ENCODE measurements around the gene NKTR.

NKTR gene

DNA sequence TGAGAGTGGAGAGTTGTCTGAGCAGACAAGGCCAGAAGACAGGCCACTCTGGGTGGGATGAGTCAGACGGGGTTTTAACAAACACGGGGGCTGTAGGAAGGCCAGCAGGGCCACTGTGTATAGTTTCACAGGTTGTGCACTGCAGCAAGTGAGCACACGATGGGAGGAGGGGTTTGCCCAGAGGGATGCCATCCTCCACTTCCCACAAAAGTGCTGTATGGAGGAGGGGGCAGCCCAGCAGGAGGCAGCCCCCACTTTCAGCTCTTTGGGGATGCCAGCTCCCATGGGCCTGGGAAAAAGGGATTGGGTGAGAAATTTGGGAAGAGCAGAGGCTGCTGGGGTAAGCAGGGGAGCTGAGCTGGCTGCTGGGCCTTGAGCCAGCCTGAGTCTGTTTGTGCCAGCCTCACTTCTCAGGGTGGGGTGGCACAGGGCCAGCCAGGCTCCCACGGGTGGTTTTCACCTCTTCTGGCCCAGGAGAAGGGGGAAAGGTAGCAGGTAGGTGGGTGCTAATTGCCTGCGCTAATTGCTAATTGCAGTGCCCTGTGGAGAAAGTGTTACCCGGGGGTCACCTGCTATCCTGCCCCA is 59.7 kb downstream of the NKTR start:
- Histone ChIP-seq H3K9ac (ENCODE audit: low read depth in 1 of 2, low read length in 2 of 2) (no peak overlapping the region), H3K36me3 (ENCODE audit: control insufficient read depth in 1 of 2, insufficient read depth in 2 of 2, low read length in 2 of 2) (no peaks in the 10 kb centered on the region), H3K4me3 (ENCODE audit: low read depth in 1 of 2, low read length in 2 of 2) (no peak overlapping the region), H3K27me3 (ENCODE audit: control insufficient read depth in 1 of 2, insufficient read depth in 2 of 2, low read length in 2 of 2) (no peaks in the 10 kb centered on the region), H3K9me3 (ENCODE audit: control insufficient read depth in 1 of 2, low read length in 2 of 2) (no peaks in the 10 kb centered on the region), H3K4me1 (ENCODE audit: control insufficient read depth in 1 of 2, insufficient read depth in 2 of 2, low read length in 2 of 2) (peaks cover 0 to 4% of the 10 kb centered on the region in 2 donors), H3K27ac (ENCODE audit: low read depth, low read length) (no peak overlapping the region)

DNA sequence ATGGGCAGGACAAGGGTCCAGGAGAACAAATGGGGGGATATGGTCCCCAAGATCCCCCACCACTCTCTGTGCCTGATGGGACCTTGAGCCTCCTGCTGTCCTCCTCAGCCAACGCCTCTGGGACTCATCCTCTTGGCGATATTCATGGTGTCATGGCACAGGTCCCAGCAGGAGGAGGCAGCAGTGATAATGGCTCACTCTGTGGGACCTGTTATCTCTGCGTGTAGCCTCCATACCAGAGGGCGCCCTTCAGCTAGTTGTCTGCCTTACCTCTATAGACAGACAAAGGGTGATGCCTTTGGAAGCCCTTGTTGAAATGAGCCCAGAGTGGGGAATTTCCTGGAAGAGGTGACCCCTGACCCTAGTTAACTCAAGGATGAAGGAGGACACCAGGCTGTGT is 60.4 kb downstream of the NKTR start:
- Histone ChIP-seq H3K27ac (ENCODE audit: low read depth, low read length) (no peak overlapping the region), H3K36me3 (ENCODE audit: control insufficient read depth in 1 of 2, insufficient read depth in 2 of 2, low read length in 2 of 2) (no peaks in the 10 kb centered on the region), H3K4me1 (ENCODE audit: control insufficient read depth in 1 of 2, insufficient read depth in 2 of 2, low read length in 2 of 2) (no peaks in the 10 kb centered on the region), H3K9me3 (ENCODE audit: control insufficient read depth in 1 of 2, low read length in 2 of 2) (no peaks in the 10 kb centered on the region), H3K9ac (ENCODE audit: low read depth in 1 of 2, low read length in 2 of 2) (no peak overlapping the region), H3K4me3 (ENCODE audit: low read depth in 1 of 2, low read length in 2 of 2) (no peak overlapping the region), H3K27me3 (ENCODE audit: control insufficient read depth in 1 of 2, insufficient read depth in 2 of 2, low read length in 2 of 2) (no peaks in the 10 kb centered on the region)

DNA sequence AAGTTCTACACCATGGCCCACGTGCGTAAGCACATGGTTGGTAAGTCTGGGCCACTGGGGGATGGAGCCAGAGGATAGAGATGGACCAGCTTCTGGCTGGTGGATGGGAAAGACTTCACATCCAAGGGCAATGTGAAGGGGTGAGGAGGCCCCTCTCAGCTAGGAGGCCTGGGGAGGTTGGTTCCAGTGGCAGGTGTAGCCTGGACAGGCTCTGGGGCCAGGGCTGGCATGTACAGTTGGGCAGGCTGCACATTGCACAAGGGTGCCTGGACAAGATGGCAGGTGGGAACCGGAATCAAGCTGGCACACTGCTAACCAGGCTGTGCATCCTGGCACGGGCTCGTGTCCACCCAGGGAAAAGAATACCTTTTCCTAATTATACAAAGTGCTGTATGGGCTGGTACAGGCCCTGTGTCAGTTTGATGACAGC is 61.1 kb downstream of the NKTR start:
- H3K9ac ChIP-seq (ENCODE audit: low read depth in 1 of 2, low read length in 2 of 2): no peak overlapping the region
- no peaks in the 10 kb centered on the region for H3K4me1 ChIP-seq (ENCODE audit: control insufficient read depth in 1 of 2, insufficient read depth in 2 of 2, low read length in 2 of 2)
- H3K9me3 ChIP-seq (ENCODE audit: control insufficient read depth in 1 of 2, low read length in 2 of 2): no peaks in the 10 kb centered on the region
- no peaks in the 10 kb centered on the region for H3K27me3 ChIP-seq (ENCODE audit: control insufficient read depth in 1 of 2, insufficient read depth in 2 of 2, low read length in 2 of 2)
- H3K36me3 ChIP-seq (ENCODE audit: control insufficient read depth in 1 of 2, insufficient read depth in 2 of 2, low read length in 2 of 2): no peaks in the 10 kb centered on the region
- no peak overlapping the region for H3K27ac ChIP-seq (ENCODE audit: low read depth, low read length)
- no peak overlapping the region for H3K4me3 ChIP-seq (ENCODE audit: low read depth in 1 of 2, low read length in 2 of 2)

DNA sequence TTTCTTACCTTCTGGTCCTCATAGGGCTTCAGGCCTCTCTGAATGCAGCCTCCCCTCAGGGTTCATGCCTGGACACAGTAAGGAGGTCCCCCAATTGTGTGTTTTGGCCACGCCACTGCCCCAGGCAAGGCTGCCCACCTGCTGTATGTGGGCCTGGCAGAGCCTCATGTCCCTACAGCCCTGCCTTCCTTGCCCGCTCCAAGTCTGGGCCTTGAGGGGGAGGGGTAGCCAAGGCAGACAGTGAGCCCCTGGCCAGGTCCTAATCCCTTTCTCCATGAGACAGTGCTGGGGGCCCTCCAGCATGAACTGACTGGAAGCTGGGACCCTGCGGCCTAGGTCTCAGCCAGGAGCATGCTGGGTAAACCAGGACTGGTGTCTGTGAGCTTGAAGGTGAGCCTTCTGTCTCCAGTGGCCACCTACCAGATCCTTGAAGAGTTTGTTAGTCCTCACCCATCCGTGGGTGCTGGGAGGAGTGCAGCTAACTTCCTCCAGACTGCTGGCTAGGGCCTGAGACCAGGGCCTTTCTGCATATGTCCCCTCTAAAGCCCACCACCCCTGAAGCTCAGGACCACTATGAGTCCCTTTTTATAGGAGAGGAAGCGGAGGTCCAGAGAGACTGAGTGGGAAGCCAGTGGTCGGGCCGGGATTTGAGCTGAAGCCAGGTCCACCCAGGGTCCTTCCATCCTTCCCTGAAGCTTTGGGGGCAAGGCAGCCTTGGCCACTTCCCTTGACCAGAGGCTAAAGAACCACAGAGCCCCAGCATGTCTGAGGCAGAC is 61.7 kb downstream of the NKTR start:
- Histone ChIP-seq H3K9me3 (ENCODE audit: control insufficient read depth in 1 of 2, low read length in 2 of 2) (no peaks in the 10 kb centered on the region), H3K27ac (ENCODE audit: low read depth, low read length) (no peak overlapping the region), H3K4me1 (ENCODE audit: control insufficient read depth in 1 of 2, insufficient read depth in 2 of 2, low read length in 2 of 2) (peaks cover 0 to under 1% of the 10 kb centered on the region in 2 donors), H3K4me3 (ENCODE audit: low read depth in 1 of 2, low read length in 2 of 2) (no peak overlapping the region), H3K27me3 (ENCODE audit: control insufficient read depth in 1 of 2, insufficient read depth in 2 of 2, low read length in 2 of 2) (no peaks in the 10 kb centered on the region), H3K9ac (ENCODE audit: low read depth in 1 of 2, low read length in 2 of 2) (no peak overlapping the region), H3K36me3 (ENCODE audit: control insufficient read depth in 1 of 2, insufficient read depth in 2 of 2, low read length in 2 of 2) (no peaks in the 10 kb centered on the region)

DNA sequence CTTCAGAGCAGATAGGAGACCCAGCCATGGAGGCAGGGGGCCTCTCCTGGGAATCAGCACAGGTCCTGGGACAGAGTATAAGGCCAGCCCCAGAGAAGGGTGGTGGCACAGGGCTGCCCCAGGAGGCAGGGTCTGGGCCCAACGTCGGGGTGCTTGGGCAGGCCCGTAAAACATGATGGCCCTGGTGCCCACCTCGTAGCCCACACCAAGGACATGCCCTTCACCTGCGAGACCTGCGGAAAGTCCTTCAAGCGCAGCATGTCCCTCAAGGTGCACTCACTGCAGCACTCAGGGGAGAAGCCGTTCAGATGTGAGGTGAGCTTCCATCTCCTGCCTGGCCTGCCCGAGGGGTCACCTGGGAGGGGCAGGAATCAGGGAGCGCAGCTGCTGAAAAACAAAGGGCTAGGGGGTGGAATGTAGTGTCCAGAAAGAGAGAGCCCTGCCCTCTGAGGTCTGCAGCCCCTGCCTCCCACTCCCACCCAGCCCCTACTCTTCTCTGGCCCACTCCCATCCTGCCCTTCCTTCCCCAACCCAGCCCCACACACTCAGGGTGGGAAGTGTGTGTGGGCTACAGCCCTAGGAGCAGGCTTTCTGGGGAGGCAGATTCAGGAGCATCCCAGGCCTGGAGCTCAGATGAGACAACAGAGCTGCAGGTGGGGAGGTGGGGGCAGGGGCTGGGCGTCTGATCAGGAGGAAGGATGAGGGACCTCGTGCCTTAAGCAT is 62.5 kb downstream of the NKTR start:
- Histone ChIP-seq H3K4me1 (ENCODE audit: control insufficient read depth in 1 of 2, insufficient read depth in 2 of 2, low read length in 2 of 2) (peaks cover 0 to 7% of the 10 kb centered on the region in 2 donors), H3K9me3 (ENCODE audit: control insufficient read depth in 1 of 2, low read length in 2 of 2) (no peaks in the 10 kb centered on the region), H3K27me3 (ENCODE audit: control insufficient read depth in 1 of 2, insufficient read depth in 2 of 2, low read length in 2 of 2) (no peaks in the 10 kb centered on the region), H3K27ac (ENCODE audit: low read depth, low read length) (no peak overlapping the region), H3K36me3 (ENCODE audit: control insufficient read depth in 1 of 2, insufficient read depth in 2 of 2, low read length in 2 of 2) (no peaks in the 10 kb centered on the region), H3K4me3 (ENCODE audit: low read depth in 1 of 2, low read length in 2 of 2) (no peak overlapping the region), H3K9ac (ENCODE audit: low read depth in 1 of 2, low read length in 2 of 2) (no peak overlapping the region)

DNA sequence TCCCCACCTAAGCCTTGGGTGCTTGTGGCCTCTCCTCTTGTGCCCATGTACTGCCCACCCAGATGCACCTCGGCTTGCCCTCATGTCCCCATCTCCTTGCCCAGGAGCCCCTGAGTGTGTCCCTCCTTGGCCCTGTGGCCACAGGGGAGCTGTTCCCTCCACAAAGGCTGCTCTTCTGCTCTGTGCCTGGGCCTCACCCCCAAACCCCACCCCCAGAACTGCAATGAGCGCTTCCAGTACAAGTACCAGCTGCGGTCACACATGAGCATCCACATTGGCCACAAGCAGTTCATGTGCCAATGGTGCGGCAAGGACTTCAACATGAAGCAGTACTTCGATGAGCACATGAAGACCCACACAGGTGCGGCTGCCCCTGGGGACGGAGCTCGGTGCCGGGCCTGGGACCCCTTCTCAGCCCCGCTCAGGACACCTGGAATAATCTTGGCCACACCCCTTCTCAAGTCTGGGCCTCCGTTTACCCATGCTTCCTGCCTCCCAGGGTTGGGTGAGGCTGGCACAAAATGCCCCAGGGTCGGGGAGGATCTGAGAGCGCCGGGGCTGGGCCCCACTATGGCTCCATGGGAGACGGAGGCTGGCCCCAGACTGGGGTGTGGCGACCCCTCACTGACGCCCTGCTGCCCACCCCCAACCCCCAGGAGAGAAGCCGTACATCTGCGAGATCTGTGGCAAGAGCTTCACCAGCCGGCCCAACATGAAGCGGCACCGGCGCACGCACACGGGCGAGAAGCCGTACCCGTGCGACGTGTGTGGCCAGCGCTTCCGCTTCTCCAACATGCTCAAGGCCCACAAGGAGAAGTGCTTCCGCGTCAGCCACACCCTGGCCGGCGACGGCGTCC is 63.3 kb downstream of the NKTR start:
- H3K9ac ChIP-seq (ENCODE audit: low read depth in 1 of 2, low read length in 2 of 2): no peak overlapping the region
- H3K9me3 ChIP-seq (ENCODE audit: control insufficient read depth in 1 of 2, low read length in 2 of 2): no peaks in the 10 kb centered on the region
- H3K4me1 ChIP-seq (ENCODE audit: control insufficient read depth in 1 of 2, insufficient read depth in 2 of 2, low read length in 2 of 2): peaks cover 0 to 7% of the 10 kb centered on the region in 2 donors
- H3K27ac ChIP-seq (ENCODE audit: low read depth, low read length): no peak overlapping the region
- no peak overlapping the region for H3K4me3 ChIP-seq (ENCODE audit: low read depth in 1 of 2, low read length in 2 of 2)
- H3K27me3 ChIP-seq (ENCODE audit: control insufficient read depth in 1 of 2, insufficient read depth in 2 of 2, low read length in 2 of 2): no peaks in the 10 kb centered on the region
- no peaks in the 10 kb centered on the region for H3K36me3 ChIP-seq (ENCODE audit: control insufficient read depth in 1 of 2, insufficient read depth in 2 of 2, low read length in 2 of 2)

DNA sequence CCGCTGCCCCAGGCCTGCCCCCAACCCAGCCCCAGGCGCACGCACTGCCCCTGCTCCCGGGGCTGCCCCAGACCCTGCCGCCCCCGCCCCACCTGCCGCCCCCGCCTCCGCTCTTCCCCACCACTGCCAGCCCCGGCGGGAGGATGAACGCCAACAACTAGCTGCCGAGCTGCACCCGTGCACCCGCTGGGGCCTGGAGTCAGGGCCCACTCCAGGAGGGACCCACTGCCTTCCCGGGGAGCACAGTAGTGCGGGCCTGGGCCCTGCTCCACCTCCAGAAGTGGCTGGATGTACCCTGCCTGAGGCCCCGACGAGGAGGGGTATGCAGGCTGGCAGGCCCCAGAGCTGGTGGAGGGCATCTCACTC is 63.9 kb downstream of the NKTR start:
- Histone ChIP-seq H3K36me3 (ENCODE audit: control insufficient read depth in 1 of 2, insufficient read depth in 2 of 2, low read length in 2 of 2) (no peaks in the 10 kb centered on the region), H3K4me3 (ENCODE audit: low read depth in 1 of 2, low read length in 2 of 2) (no peak overlapping the region), H3K27me3 (ENCODE audit: control insufficient read depth in 1 of 2, insufficient read depth in 2 of 2, low read length in 2 of 2) (no peaks in the 10 kb centered on the region), H3K9me3 (ENCODE audit: control insufficient read depth in 1 of 2, low read length in 2 of 2) (no peaks in the 10 kb centered on the region), H3K4me1 (ENCODE audit: control insufficient read depth in 1 of 2, insufficient read depth in 2 of 2, low read length in 2 of 2) (peaks cover 0 to 7% of the 10 kb centered on the region in 2 donors), H3K27ac (ENCODE audit: low read depth, low read length) (no peak overlapping the region), H3K9ac (ENCODE audit: low read depth in 1 of 2, low read length in 2 of 2) (no peak overlapping the region)

DNA sequence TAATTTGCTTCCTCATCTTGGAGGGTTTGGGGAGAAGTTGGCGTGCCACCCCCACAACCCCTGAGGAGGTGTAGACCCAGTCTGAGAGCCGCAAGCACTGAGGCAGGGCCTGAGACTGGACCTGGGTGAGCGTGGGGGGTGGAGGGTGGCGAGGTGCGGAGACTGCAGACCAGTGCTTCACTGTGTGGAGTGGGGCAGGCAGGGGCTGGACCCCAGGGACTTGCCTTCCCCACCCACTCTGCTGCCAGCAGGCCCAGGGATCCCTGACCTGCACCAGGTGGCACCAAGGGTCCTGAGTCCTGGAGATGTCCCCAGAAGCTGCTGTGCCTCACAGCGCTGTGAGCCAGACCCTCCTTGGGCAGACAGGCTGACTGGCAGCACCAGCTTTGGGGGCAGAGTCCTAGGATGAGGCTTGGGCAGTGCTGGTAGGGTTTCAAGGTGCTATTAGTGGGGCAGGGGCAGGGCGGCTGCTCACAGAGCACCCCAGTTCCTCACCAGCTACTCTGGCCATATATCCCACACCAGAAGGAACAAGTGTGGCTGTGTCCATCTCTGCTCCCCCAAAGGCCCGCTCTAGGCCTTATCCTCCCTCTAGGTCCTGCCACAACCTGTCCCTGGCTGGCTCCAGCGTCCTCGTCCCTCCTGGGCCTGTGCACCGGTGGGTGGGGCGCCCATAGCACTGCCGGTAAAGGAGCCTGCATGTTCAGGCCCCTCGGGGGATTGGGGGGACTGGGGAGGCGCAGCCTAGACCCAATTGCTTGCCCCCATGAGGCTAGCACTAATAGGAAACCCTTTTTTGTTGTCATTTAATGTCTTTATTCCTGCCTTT is 64.8 kb downstream of the NKTR start:
- H3K9me3 ChIP-seq (ENCODE audit: control insufficient read depth in 1 of 2, low read length in 2 of 2): no peaks in the 10 kb centered on the region
- no peaks in the 10 kb centered on the region for H3K36me3 ChIP-seq (ENCODE audit: control insufficient read depth in 1 of 2, insufficient read depth in 2 of 2, low read length in 2 of 2)
- no peak overlapping the region for H3K4me3 ChIP-seq (ENCODE audit: low read depth in 1 of 2, low read length in 2 of 2)
- no peak overlapping the region for H3K9ac ChIP-seq (ENCODE audit: low read depth in 1 of 2, low read length in 2 of 2)
- peaks cover 0 to 7% of the 10 kb centered on the region in 2 donors for H3K4me1 ChIP-seq (ENCODE audit: control insufficient read depth in 1 of 2, insufficient read depth in 2 of 2, low read length in 2 of 2)
- no peak overlapping the region for H3K27ac ChIP-seq (ENCODE audit: low read depth, low read length)
- no peaks in the 10 kb centered on the region for H3K27me3 ChIP-seq (ENCODE audit: control insufficient read depth in 1 of 2, insufficient read depth in 2 of 2, low read length in 2 of 2)

DNA sequence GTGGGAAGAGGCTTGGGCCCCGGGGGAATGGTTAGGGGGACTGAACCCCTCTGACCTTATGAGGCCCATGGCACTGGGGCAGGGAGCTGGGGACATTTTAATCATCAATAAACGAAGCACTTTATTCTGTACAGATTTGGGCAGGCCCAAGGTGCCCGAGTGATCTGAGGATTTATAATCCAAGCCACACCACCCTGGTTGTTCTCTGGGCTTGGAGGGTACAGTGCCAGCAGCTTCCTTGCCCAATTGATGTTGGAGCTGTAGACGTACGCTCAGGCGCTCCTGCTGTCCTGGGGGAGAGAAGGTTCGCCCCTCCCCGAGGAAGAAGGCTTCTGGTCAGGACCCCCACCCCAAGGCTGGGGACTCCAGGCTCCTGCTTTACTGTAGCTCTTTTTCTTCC is 65.5 kb downstream of the NKTR start:
- Histone ChIP-seq H3K4me3 (ENCODE audit: low read depth in 1 of 2, low read length in 2 of 2) (no peak overlapping the region), H3K36me3 (ENCODE audit: control insufficient read depth in 1 of 2, insufficient read depth in 2 of 2, low read length in 2 of 2) (no peaks in the 10 kb centered on the region), H3K9ac (ENCODE audit: low read depth in 1 of 2, low read length in 2 of 2) (no peak overlapping the region), H3K27me3 (ENCODE audit: control insufficient read depth in 1 of 2, insufficient read depth in 2 of 2, low read length in 2 of 2) (no peaks in the 10 kb centered on the region), H3K27ac (ENCODE audit: low read depth, low read length) (no peak overlapping the region), H3K4me1 (ENCODE audit: control insufficient read depth in 1 of 2, insufficient read depth in 2 of 2, low read length in 2 of 2) (peaks cover 0 to 7% of the 10 kb centered on the region in 2 donors), H3K9me3 (ENCODE audit: control insufficient read depth in 1 of 2, low read length in 2 of 2) (no peaks in the 10 kb centered on the region)
